IPS-11a (cell line): Measurements from ENCODE around the gene KLHL30.

Source experiments
- H3K4me3 ChIP-seq: one replicate; pipeline ENCODE4 v1.5.1; 2013; ENCODE audit warnings: low read depth, low read length, control low read depth

KLHL30 gene

DNA sequence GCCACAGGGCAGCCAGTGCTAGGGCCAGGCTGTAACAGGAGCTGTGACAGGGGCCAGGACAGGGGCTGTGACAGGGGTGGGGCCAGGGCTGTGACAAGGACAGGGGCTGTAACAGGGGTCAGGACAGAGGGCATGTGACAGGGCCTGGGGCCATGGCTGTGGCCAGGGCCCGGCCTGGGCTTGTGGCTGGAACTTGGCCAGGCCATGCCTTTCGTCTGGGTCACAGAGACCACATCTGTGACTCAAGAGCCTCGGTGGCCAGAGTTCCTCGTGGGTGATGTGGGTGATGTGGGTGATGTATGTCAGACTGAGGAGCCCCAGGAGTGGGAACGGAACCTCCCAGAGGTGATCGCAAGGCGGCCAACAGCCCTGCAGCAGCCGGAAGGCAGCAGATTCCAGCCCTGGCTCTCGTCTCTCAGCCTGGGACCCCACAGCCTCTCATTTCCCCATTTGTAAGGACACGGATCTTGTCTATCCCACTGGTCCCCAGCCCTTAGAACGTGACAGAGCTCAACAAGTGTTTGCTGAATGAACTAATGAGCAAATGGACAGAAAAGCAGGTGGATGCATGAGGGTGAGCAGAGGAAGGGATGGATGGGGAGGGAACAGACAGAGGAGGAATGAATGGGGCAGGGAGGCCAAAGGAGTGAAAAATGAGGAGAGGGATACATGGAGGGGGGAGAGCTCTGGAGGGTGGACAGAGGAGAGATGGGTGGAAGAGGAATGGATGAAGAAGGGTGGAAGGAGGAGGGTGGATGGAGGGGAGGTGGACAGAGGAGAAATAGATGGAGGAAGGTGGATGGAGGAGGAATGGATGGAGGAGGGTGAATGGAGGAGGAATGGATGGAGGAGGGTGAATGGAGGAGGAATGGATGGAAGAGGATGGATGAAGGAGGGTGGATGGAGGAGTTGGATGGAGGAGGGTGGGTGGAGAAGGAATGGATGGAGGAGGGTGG is 21.0 kb upstream of the KLHL30 start:
- no peak overlapping the region for H3K4me3 ChIP-seq

DNA sequence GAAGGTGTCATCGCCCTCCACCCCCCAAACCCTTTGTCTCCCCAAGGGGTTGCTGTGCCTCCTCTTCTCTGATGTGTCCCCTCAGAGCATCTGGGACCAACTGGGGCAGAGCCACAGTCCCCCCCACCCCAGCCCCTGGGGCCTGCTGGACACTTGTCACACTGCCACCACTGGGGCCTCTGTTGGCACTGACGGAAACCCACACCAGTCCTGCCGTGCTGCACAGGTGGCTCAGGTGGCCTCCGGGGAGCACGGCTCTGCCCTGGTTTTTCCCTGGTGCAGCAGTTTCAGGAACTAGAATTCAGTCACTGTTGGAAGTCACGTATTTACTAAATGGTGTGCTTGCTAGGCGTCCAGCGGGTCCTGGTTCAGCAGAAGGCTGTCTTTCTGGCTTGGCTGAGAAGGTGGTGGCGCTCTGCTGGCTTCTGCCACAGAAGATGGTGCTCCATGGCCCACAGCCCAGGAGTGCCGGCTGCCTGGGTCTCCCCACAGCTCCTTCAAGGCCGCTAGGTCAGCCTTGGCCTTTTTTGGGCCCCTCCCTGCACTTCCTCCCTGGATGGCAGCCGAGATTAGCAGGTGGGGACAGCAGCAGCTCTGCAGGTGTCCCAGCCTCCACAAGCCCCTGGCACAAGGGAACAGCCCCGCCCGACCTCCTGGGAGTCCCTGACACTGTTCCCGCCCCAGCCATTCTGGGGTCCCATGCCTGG is 18.6 kb upstream of the KLHL30 start:
- no peak overlapping the region for H3K4me3 ChIP-seq

DNA sequence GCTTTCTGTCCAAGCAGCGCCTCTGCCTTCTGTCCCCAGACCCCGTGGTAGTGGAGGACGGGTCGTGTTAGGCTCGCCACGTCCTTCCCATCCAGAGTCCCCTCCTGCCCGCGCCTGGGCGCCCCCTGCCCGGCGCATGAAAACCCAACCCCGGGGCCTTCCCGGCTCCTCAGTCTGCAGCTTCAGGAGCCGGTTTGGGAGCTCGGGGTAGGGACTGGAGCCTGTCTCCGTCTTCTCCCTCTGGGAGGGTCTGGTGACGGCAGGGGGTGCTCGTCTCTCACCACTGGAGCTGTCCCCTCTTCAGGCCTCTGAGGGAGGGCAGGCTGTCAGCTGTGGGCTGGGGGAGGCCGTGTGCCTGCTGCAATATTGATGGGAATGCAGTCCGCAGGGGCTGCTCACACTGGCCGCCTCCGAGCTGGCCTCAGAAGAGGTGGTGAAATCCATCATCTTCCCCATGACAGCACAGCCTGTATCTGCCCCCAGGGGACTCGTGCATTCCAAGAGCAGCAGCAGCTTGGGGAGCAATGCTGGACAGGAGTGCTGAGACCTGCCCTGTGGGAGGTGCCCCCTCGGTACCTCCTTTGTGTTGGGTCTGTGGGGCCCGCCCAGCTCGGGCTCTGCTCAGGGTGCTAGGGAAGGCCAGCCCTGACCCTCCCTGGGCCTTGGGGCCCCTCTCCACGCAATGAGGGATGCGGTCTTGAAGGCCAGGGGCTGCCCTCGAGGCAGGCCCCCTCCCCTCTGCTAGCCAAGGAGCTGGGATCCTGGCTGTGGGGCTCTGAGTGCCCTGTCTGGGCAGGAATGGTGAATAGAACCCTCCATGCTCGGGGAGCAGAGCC is 17.8 kb upstream of the KLHL30 start:
- no peak overlapping the region for H3K4me3 ChIP-seq

DNA sequence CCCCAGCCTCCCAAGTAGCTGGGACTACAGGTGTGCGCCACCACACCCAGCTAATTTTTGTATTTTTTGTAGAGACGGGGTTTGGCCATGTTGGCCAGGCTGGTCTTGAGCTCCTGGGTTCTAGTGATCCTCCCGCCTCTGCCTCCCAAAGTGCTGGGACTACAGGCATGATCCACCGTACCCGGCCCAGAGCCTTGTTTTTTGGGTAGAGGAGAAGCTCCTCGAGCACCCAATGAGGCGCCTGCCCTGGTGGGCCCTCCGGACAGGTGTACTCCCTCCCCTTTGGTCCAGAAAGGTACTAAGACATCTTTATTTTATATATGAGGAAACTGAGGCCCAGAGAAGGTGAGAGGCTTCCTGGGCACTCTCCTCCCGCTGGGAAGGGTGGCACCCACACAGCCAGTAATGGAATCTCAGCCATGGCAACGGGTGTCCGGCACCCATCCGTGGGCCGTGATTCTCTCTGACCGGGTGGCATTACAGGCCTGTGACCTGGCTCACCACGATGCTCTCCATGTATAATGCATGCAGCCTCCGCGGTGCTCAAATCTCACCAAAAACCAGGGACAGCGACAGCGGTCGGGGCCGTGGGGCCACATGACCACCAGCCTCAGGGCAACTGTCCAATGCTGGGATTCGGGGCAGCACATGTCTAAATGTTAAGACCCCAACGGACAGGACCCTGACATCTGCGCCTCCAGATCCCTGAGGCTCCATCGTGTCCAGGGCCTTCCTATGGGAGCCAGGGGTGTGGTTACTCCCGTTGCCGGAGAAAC is 16.8 kb upstream of the KLHL30 start:
- no peak overlapping the region for H3K4me3 ChIP-seq

DNA sequence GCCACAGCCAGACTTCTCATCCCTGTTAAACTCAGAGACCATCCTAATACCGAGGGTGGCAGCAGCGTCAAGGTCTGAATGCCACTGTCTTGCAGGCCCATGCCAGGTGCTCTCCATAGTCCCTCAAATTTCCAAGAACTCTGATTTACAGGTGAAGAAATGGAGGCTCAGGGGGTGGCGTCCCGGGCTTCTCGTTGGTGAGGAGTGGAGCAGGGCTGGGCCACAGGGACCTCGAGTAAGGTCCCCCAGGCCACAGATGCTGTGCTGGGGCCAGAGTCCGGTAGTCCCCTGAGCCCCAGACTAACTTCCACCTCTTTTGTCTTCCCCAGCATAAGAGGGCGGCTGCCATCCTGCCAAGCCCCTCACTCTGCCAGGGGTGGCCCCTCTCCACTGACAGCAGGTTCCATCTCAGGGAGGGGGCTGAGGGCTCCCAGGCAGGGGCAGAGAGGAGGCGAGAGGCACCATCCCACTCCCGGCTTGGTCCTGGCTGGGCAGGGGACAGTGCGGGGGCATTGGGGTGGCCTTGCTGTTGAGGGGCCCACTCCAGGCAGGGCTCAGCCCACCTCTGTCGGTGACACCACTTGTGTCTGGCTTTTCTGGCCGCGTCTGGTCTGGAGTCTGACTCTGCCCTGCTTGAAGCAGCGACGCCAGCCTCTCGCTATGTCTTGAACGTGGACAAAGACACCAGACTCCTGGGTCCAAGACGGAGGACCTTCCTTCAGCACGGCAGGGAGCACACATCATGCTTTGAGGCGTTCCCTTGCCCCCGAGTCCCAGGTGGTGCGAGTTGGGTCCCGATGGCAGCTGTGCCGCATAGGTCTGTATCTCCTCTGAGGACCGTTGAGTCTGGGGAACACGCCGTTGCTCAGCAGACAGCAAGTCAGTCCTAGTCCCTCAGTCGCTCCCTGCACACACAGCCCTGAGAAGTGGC is 15.9 kb upstream of the KLHL30 start:
- no peak overlapping the region for H3K4me3 ChIP-seq

DNA sequence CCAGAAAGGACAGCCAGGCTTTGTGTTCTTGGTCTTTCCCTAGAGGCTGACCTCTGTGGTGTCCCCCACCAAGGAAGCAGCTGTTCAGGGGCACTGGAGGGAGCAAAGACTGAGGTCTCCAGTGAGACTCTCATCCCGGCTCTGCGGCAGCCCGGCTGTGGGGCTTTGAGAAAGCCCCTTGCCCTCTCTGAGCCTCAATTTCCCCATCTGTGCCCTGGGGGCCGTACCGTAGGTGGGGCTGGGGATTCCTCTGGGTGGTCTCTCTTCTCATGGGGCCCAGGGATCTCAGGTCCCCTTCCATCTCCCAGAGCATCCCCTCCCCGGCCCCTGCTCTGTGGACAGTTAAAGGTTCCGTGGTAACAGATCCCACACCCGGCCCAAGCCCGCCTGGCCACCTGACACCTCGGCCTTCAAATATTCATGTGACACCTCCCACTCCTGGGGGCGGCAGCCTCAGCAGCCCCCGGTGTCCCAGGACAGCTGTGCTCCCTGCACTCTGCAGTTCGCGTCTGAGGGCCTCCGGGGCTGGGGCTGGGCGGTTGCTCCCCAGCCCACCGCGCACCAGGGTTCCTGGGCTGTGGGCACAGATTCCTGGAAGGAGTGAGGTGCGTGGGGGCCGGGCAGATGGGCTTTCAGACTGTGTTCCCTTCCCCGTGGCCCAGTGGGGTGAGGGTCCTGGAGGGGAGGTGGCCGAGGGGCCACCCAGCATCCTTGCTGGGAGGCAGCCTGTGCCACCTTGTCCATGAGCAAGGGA is 15.1 kb upstream of the KLHL30 start:
- no peak overlapping the region for H3K4me3 ChIP-seq

DNA sequence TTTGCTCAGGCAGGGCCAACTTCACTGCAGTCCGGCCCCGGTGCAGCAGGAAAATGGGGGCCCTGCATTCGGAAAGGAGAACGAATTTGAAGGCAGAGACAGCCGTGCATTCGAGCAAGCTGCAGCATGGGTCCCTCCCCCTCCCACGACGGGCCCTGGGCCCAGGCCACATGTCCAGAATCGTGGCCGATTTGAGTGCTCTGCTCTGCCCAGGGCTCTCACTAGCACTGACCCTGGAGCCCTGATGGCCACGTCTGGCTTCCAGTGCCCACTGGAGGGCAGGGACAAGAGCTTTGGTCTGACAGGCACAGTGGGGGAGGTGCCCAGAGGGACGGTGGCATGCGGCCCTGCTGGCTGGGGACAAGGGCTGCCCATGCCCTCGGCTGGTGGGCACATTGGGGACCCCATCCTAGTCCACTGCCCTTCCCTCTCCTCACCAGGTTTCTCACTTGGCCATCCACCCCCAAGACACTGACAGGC is 14.4 kb upstream of the KLHL30 start:
- H3K4me3 ChIP-seq = no peak overlapping the region

DNA sequence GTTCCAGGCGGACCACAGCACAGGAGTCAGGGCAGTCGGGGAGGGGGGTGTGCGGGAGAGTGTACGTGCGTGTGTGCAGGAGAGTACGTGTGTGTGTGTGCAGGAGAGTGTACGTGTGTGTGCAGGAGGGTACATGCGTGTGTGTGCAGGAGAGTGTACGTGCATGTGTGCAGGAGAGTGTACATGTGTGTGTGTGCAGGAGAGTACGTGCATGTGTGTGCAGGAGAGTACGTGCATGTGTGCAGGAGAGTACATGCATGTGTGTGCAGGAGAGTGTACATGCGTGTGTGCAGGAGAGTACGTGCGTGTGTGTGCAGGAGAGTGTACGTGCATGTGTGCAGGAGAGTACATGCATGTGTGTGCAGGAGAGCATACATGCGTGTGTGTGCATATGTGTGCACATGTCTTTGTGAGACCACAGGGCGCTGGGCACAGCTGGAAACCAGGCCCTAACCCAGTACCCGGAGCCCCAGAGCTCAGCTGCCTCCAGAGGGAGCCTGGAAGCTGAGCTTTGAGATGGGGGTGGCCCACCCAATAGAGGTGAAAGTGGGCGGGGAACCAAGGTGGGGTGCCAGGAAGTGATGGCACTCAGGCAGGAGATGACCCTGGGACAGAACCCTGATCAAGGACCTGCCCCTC is 13.9 kb upstream of the KLHL30 start:
- H3K4me3 ChIP-seq = no peak overlapping the region

DNA sequence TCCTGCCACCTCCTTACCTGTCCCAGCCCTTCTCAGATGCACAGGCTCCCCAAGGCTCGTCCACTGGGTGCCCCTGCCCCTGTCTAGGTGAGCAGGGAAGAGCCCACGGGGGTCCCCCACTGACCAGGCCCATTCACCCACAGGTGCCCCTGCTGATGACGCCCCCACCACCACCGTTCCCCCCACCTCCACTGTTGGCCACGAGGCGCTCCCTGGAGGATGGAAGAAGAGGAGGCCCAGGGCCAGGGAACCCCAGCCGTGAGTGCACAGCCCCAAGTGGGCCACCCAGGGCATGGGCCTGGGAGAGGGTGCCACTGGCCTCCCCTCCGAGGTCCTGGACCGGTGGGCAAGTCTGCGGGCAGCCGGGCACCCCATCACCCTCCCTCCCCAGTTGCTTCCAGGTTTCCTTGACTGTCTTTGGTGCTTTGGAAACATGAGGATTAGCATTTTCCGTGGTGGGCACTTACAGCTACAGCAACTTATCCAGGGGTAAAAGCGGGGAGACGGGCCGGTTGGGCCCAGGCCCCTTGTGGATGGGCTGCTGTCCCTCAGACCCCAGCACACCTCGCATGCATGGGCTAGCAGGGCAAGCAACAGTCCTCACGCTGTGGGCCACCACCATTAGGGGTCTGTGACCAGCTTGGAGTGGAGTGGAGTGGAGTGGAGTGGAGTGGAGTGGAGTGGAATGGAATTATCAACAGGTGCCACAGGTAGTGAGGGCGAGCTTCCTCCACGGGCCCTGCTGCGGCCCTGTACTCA is 13.2 kb upstream of the KLHL30 start:
- H3K4me3 ChIP-seq = no peak overlapping the region

DNA sequence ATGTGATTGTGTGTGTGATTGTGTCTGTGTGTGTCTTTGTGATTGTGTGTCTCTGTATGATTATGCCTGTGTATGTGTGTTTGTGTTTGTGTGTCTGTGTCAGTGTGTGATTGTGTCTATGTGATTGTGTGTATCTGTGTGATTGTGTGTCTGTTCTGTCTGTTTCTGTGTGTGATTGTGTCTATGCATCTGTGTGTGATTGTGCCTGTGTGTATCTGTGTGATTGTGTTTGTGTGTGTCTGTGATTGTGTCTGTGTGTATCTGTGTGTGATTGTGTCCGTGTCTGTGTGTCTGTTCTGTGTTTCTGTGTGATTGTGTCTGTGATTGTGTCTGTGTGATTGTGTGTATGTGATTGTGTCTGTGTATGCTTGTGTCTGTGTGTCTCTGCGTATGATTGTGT is 12.1 kb upstream of the KLHL30 start:
- H3K4me3 ChIP-seq = no peak overlapping the region

DNA sequence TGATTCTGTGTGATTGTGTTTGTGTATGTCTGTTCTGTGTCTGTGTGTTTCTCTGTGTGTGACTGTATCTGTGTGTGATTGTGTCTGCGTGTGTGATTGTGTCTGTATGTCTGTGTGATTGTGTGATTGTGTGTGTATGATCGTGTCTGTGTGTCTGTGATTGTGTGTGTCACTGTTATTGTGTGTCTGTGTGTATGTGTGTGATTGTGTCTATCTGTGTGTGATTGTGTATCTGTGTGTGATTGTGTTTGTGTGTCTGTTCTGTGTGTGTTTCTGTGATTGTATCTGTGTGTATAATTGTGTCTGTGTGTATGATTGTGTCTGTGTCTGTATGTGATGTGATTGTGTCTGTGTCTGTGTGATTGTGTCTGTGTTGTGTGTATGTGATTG is 11.7 kb upstream of the KLHL30 start:
- H3K4me3 ChIP-seq = no peak overlapping the region

DNA sequence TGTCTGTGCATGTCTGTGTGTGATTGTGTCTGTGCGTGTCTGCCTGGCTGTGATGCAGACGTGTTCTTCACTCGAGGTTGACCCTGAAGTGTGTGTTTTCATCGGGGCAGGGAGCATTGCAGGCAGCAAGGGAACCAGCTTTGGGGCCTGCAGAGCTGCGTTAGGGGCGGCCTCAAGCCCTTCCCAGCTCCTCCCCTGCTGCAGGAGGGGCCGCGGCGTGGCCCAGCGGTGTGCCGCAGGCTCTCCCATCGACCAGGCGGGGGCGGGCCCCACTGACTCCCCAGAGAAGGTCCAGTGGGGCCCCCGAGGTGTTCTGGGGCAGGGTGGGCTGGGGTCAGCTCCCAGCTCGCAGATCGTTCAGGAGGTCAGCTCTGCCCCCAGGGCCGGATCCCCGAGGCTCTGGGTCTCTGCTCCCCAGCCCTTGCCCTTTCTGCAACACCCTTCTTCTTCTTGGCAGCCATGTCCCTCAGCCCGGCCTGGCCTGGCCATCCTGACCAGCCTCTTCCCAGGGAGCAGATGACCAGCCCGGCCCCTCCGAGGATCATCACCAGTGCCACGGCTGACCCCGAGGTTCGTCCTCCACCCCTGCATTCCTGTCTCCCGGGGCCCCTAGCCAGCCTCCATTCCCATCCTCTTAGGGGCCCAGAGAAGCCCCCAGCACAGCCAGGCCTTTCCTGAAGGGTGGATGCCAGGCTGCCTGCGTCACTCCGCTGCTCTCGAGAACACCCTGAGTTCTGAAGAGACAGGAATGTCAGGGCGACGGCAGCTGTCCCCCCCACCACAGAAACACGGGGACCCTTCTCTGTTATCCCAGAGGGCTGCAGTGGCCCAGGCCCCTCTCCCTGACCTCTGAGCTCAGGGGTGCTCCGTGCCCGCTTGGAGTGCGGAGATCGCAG is 11.1 kb upstream of the KLHL30 start:
- H3K4me3 ChIP-seq = no peak overlapping the region

DNA sequence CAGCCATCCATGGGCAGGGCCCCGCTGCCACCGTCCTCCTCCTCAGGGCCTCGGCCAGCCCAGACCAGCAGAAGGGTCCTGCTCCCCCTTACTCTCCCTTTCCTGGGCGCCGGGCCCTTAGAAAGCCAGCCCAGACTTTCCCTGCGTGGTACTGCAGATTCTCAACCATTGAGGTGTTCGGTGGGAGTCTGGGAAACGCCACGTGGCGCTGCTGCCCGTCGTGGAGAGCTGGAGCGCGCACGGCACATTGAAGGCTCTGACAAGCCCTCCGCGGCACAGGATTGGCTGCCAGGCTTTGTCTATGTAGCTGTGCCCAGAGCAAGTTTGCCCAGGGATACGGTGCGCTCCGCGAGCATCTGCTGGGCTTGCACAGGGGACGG is 10.4 kb upstream of the KLHL30 start:
- no peak overlapping the region for H3K4me3 ChIP-seq

DNA sequence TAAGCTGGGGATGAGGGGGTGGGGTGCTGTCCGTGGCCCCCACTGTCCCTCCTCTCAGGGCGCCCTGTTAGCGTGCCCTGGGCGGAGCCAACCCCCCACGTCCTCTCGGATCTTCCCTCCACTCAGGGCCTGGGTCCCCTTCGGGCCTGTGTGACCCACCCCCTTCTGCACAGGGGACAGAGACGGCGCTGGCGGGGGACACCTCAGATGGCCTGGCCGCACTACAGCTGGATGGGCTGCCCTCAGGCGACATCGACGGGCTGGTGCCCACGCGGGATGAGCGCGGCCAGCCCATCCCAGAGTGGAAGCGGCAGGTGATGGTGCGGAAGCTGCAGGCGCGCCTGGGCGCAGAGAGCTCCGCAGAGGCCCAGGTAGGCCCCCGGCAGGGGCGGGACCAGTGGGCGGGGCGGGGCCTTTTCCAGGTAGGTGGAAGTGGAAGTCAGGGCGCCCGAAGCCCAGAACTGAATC is 9.9 kb upstream of the KLHL30 start:
- no peak overlapping the region for H3K4me3 ChIP-seq

DNA sequence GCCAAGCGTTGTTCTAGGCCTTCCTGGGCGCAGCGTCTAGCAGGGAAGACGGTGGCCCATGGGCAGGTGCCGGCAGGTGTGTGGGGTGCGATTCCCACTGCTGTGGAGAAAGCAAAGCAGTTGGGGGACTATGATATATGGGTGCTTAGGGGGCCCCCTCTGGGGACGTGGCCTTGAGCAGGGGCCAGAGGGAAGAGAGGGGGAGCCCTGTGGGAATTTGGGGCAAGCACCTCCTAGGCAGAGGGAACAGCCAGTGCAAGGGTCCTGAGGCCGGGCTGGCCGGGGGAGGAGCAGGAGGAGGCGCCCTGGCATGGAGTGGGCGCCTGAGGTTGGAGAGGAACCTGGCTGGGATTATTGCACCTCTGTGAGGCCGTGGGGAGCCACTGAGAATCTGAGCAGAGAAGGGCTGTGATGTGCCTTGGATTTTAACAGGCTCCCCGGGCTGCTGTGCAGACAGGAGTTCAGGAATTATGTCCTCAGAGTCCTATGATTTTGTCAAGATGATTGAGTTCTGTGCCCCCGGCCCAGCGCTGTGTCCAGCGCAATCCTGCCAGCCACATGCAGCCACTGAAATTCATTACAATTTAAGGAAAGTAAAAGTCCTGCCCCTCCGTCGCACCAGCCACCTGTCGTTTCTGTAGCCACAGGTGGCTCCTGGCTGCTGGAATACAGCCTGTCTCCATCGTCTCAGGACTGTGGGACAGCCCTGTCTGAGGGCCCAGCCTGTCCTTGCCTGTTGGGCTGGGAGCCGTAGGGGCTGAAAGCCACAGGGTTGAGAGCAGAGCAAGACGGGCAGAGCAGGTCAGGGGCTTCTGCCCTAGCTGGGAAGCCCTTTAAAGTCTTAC is 9.1 kb upstream of the KLHL30 start:
- H3K4me3 ChIP-seq = no peak overlapping the region
